Right ventricle myocardium superior (tissue), 1 donor: ENCODE results near the gene LRP1. TPM values are rescaled to one million over a fixed set of nuclear protein-coding genes. Genes with fewer than 3 reads are reported as not detected.
A peak's percentile ranks its signal among the peaks of the same experiment; 100 is the strongest.

Experiments
- ATAC-seq: fragments of 200-7000 bp; cut with Tn5 transposase; one replicate; pipeline ENCODE4 v1.9.1; 2020; ENCODE audit warnings: mild to moderate bottlenecking; ENCODE audit not compliant: poor library complexity
- DNase-seq: peaks from one replicate; pipeline ENCODE4 v3.0.0-alpha.2; 2020
- intact Hi-C: fragments of 100-400 bp; cut with DNase I; formaldehyde crosslinking; loops from one replicate; pipeline ENCODE4 v1.11.2; 2022
- microRNA-seq: library from miRNA; unstranded; fragments of <30 nt; microRNA quantifications from one replicate; pipeline ENCODE4 v1.2.0, GENCODE V29; 2020
- total RNA-seq: library from RNA; stranded (reverse); fragmentation: NEBNext Ultra II Directional; extraction: Animal tissue kit (Norgen Biotek cat#: 25700); gene quantifications from one replicate; pipeline ENCODE4 v1.2.1, GENCODE V29; 2021
- donor health status: DM: no; HTN: yes; CAD: no; lungs with severe emphysema.

The LRP1 gene
- total RNA-seq, 1 donor from 2014 or later = 121 TPM

- peak; percentile 61 for ATAC-seq
Observed at GRCh38 chr12:57243521-57244311, 115.4 kb downstream of the LRP1 start.

DNA sequence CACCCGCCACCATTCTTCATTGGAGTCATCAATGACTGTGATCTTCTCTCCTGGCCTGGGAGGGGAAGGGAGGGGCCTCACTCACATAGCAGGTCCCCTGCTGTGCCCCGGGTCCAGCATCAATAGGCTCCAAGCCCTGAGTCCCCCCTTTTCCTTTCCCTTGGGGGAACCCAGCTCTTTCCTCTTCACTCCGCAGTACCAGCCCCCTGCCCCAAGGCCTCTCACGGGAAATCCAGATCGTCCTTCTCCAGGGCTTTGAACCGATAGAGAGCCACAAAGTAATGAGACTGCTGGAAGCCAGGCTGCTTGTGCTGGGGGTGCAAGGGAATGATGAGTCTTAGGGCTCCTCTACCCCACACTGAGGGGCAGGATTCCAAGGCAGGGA, 116.0 kb downstream of the LRP1 start:
- no peak for DNase-seq

More at GRCh38 chr12:57243521-57244311, 115.4 kb downstream of the LRP1 start:
- peak; percentile 86 for DNase-seq
- intact Hi-C loops = loop anchor here (2.0 kb wide), 1 partner anchor 31 kb away; no protein-coding TSS in a partner anchor

GRCh38 chr12:57247041-57247440, 118.8 kb downstream of the LRP1 start:
- DNase-seq (no peak), ATAC-seq (no peak)
- intact Hi-C loops = no loop called here

More for the DNA sequence above, 116.0 kb downstream of the LRP1 start:
- no peak for ATAC-seq
- intact Hi-C loops = no loop called here

- DNase-seq = peak; percentile 58
- intact Hi-C loops = no loop called here
- ATAC-seq = peak; percentile 24
Observed at GRCh38 chr12:57248934-57249742, 120.9 kb downstream of the LRP1 start.

- ATAC-seq = no peak
Observed at GRCh38 chr12:57250541-57250940, 122.3 kb downstream of the LRP1 start.

GRCh38 chr12:57250956-57251355, 122.7 kb downstream of the LRP1 start, which contains the start of gene STAC3:
TSS of gene STAC3 (minus strand) at chr12:57251187. CDS start at chr12:57249636, 1,551 bp downstream.
- ATAC-seq = no peak
- intact Hi-C loops = no loop called here
- no peak for DNase-seq

More at GRCh38 chr12:57250541-57250940, 122.3 kb downstream of the LRP1 start:
- intact Hi-C loops = no loop called here
- no peak for DNase-seq

GRCh38 chr12:57254506-57255280, 126.4 kb downstream of the LRP1 start:
- ATAC-seq (no peak), DNase-seq (no peak)
- intact Hi-C loops = no loop called here

GRCh38 chr12:57255916-57256315, 127.6 kb downstream of the LRP1 start:
- intact Hi-C loops = no loop called here
- no peak for DNase-seq
- no peak for ATAC-seq

DNA sequence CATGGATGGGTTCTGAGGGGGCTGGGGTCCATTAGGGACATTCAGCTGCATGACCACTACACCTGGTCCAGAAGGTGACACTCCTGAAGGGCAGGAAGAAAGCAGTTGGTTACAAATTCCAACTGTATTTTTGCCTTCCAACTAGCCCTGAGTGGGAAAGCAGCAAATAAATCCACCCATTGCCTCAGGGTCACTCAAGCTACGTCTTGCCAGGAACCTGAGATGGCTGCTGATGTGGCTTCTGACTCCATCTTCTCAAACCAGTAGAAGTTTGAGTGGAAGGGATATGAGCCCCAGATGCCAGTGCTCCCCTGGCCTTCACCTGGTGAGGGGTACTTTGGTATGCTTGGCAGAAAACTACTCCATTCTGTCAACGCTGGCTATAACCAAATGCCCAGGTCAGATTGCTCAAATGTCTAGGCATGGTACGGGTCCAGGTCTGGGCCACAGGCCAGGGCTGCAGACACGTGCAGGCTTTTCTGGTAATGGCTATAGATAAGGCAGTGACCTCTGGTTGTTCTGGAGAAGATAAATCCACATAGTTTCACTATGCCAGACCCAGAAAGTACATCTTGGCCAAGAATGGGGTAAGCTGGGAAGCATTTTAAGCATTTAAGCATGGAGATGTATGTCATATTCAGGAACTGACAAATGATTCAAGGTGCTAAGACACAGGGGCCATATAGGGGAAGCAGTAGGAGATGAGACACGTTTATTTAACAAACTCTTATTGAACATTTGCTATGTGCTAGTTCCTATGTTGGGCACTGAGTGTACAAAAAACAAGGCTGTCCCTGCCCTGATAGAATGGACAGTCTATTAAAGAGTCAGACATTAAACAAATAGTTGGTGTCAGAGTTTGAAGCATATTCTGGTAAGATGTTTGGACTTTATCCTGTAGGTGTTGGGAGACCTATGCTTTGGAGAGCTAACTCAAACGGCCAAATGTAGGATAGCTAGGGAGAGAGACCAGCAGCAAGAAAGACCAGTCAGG, 131.0 kb downstream of the LRP1 start:
- intact Hi-C loops = no loop called here
- peak; percentile 84 for ATAC-seq
- DNase-seq = peak; percentile 81

GRCh38 chr12:57260366-57260765, 132.1 kb downstream of the LRP1 start:
- intact Hi-C loops = no loop called here
- DNase-seq (no peak), ATAC-seq (no peak)

- DNase-seq (no peak), ATAC-seq (peak; percentile 46)
- intact Hi-C loops = no loop called here
Observed at GRCh38 chr12:57261428-57261865, 133.2 kb downstream of the LRP1 start.

GRCh38 chr12:57262126-57262822, 134.0 kb downstream of the LRP1 start:
- DNase-seq (no peak), ATAC-seq (peak; percentile 18)
- intact Hi-C loops = no loop called here

Small RNA genes within 50 kb of the gene (microRNA-seq; reads per million reads assigned to microRNA genes)
- gene MIR1228 = not detected

Other genes starting within 250 kb of the LRP1 start
- not detected for gene SDR9C7, start 194.1 kb upstream of the LRP1 start, total RNA-seq
- 0.24 TPM for gene RDH16, start 170.9 kb upstream of the LRP1 start, total RNA-seq
- gene ZBTB39, start 121.9 kb upstream of the LRP1 start, total RNA-seq = 3.0 TPM
- not detected for gene TAC3, start 112.0 kb upstream of the LRP1 start, total RNA-seq
- 0.08 TPM for gene MYO1A, start 78.4 kb upstream of the LRP1 start, total RNA-seq
- gene NEMP1, start 49.7 kb upstream of the LRP1 start, total RNA-seq = 3.0 TPM
- 10.3 TPM for gene NAB2, start 39.4 kb upstream of the LRP1 start, total RNA-seq
- 49.5 TPM for gene STAT6, start 17.1 kb upstream of the LRP1 start, total RNA-seq
- gene LRP1-AS, start 19.1 kb downstream of the LRP1 start, total RNA-seq = not detected
- gene NXPH4, start 88.3 kb downstream of the LRP1 start, total RNA-seq = 0.70 TPM
- 26.8 TPM for gene SHMT2, start 101.2 kb downstream of the LRP1 start, total RNA-seq
- gene STAC3, start 122.7 kb downstream of the LRP1 start, total RNA-seq = 1.2 TPM